WI38 (cell line): ENCODE measurements around the gene GAMT.

ENCODE experiments used
- H3K4me3 ChIP-seq: 2 replicates; pipeline ENCODE4 v1.5.1; 2011; ENCODE audit warnings: low read depth, mild to moderate bottlenecking, control low read depth, low read length
- TF ChIP-seq, protein P1 (sequence below): IDR thresholded peaks from 2 replicates; pipeline ENCODE4 v1.5.1; 2012; ENCODE audit warnings: low read depth, mild to moderate bottlenecking, control low read depth, low read length

GAMT gene

GRCh38 chr19:1425902-1426301 lies 24.6 kb upstream of the GAMT start:
- H3K4me3 ChIP-seq, result no peak overlapping the region
- TF ChIP-seq, protein P1, sequence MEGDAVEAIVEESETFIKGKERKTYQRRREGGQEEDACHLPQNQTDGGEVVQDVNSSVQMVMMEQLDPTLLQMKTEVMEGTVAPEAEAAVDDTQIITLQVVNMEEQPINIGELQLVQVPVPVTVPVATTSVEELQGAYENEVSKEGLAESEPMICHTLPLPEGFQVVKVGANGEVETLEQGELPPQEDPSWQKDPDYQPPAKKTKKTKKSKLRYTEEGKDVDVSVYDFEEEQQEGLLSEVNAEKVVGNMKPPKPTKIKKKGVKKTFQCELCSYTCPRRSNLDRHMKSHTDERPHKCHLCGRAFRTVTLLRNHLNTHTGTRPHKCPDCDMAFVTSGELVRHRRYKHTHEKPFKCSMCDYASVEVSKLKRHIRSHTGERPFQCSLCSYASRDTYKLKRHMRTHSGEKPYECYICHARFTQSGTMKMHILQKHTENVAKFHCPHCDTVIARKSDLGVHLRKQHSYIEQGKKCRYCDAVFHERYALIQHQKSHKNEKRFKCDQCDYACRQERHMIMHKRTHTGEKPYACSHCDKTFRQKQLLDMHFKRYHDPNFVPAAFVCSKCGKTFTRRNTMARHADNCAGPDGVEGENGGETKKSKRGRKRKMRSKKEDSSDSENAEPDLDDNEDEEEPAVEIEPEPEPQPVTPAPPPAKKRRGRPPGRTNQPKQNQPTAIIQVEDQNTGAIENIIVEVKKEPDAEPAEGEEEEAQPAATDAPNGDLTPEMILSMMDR, result no peak

GRCh38 chr19:1425102-1425837 lies 23.9 kb upstream of the GAMT start:
- TF ChIP-seq, protein P1, result no peak
- H3K4me3 ChIP-seq, result no peak overlapping the region

- TF ChIP-seq, protein P1, result no peak
- no peak overlapping the region for H3K4me3 ChIP-seq
Measured at GRCh38 chr19:1424192-1424955, 23.0 kb upstream of the GAMT start.

DNA sequence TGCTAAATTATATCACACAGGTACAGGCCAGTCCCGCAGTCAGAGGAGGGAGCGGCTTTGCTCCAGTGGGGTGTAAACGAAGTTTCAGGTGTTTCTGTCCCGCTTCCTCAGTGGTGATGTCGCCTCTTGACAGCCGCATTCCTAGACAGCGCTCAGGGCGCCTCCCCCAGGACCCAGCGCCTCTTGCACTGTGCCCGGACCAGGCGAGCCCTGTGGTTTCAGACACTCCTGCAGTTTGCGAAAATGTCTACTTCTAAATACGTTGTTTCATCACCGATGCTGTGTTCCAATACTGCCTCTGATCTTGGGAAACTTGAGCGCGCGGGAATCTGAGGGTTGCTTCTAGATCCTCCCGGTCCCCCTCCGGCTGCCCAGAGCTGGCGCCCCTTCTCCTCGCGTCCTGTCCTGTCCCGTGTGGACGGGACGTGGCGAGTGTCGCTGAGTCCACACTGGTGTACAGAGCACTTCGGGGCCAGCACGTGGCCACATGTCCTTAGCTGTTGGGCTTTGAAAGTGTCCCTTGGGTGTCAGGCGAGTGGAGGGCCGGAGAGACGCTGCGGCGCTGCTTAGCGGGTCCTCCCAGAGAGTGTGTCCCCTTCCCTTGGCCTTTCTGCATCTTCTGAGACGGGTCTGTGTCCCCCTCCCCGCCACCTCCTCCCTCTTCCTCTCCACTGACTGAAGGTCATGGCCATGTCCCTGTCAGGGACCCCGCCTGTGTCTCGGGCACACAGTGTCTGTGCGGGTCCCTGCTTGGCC lies 22.3 kb upstream of the GAMT start:
- no peak overlapping the region for H3K4me3 ChIP-seq
- TF ChIP-seq, protein P1, result no peak

DNA sequence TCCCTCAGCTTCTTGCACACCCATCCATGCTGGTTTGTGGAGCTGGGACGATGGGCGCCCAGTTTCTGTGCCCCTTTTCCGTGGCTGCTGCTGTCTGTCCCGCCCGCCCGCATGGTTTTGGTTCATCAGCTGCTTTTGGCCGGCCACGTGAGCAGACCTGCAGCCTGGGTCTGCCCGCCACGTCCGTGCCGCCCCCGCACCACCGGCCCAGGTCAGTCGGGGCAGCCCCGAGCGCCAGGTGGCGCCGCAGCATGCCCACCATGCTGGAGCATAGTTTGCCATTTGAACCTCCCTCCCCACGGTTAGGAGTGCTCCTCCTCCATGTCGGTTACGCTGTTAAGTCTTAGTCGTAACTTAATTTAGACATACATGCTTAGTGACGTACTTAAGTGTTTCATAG lies 21.6 kb upstream of the GAMT start:
- TF ChIP-seq, protein P1, result no peak
- no peak overlapping the region for H3K4me3 ChIP-seq

DNA sequence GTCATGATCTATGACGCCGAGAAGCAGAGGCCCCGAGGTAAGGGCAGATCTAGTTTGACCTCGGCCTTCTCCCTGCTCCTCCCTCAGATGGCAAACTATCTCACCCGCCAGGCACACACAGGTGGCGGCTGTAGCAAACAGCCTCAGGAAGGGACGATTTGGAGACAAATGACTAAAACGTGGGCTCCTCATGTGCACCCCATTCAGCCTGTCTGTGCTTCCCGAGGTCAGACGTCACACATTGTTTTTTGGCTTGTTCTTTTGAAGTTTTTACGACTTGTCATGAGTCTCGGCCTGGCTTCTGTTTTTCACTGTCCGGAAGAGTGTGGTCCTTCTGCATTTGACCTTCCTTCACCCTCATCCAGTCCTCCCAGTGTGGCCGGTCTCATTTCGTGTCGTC lies 21.0 kb upstream of the GAMT start:
- TF ChIP-seq, protein P1, result no peak
- no peak overlapping the region for H3K4me3 ChIP-seq
